ENCODE data around the gene PCYT1B.

DNA sequence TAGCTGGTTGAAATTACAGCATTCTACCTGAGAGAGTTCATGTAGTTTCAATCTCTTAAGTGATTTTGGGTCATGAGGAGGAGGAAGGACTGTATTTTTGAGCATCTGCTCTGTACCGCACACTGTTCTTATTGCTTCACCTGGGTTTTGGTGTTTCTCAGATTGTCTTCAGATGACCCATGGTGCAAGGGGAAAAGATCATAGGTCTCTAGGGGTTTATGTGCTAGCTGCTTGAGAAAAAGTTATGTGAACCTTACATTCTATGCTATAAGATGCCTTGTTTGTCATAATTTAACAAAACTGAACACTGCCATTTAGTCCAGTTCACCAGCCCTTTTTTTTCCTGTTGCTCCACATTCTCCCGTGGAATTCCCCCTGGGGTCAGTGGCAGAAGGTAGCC, 121.7 kb downstream of the PCYT1B start:
- TF ChIP-seq EZH2 (IDR thresholded peaks at IDR 0.05) (no peak), POLR2AphosphoS5 (IDR thresholded peaks at IDR 0.05; ENCODE audit: borderline replicate concordance, low read depth, low read length) (no peak), FOXP2 (optimal IDR thresholded peaks at IDR 0.05; ENCODE audit: control extremely low read depth, extremely low read length, insufficient read depth) (no peak)

Measured in SK-N-MC (cell line).